ENCODE measurements around the gene PTPN23.

The PTPN23 gene

GRCh38 chr3:47380601-47381316 lies at the start of gene PTPN23:
Gene PTPN23 (plus strand): TSS chr3:47381021. CDS start chr3:47381097, 76 bp downstream.
- peak within 1 kb of the TSS; percentile 98 for H3K27ac Mint-ChIP-seq
- peak within 1 kb of the TSS; percentile 99 for H3K4me3 Mint-ChIP-seq
- H3K36me3 Mint-ChIP-seq: peaks cover 18% of the 10 kb centered on the region
- H3K4me1 Mint-ChIP-seq: peaks cover 44% of the 10 kb centered on the region
- CTCF ChIA-PET: interaction anchor here (1.1 kb wide), 1 partner anchor 41 kb away, joined by 3 read pairs; no protein-coding TSS in a partner anchor
- no peaks in the 10 kb centered on the region for H3K9me3 Mint-ChIP-seq
- DNase-seq: peak; percentile 99
- no peaks in the 10 kb centered on the region for H3K27me3 Mint-ChIP-seq

GRCh38 chr3:47333907-47334306 lies 46.9 kb upstream of the PTPN23 start:
- H3K9me3 Mint-ChIP-seq: no peaks in the 10 kb centered on the region
- no peak overlapping the region for H3K4me3 Mint-ChIP-seq
- no peaks in the 10 kb centered on the region for H3K27me3 Mint-ChIP-seq
- H3K27ac Mint-ChIP-seq: no peak overlapping the region
- no peak for DNase-seq
- no peaks in the 10 kb centered on the region for H3K4me1 Mint-ChIP-seq
- CTCF ChIA-PET: no interaction called here
- H3K36me3 Mint-ChIP-seq: peaks cover 37% of the 10 kb centered on the region

GRCh38 chr3:47337656-47338055 lies 43.2 kb upstream of the PTPN23 start:
- Mint-ChIP-seq H3K9me3 (no peaks in the 10 kb centered on the region), H3K27me3 (no peaks in the 10 kb centered on the region), H3K36me3 (peaks cover 33% of the 10 kb centered on the region), H3K4me1 (no peaks in the 10 kb centered on the region), H3K4me3 (no peak overlapping the region), H3K27ac (no peak overlapping the region)
- CTCF ChIA-PET: no interaction called here
- DNase-seq: no peak

- Mint-ChIP-seq H3K4me3 (no peak overlapping the region), H3K27ac (peak overlapping the region; percentile 24), H3K27me3 (no peaks in the 10 kb centered on the region), H3K9me3 (no peaks in the 10 kb centered on the region), H3K36me3 (peaks cover 30% of the 10 kb centered on the region), H3K4me1 (no peaks in the 10 kb centered on the region)
- no peak for DNase-seq
- CTCF ChIA-PET: interaction anchor here (0.6 kb wide), 1 partner anchor 9 kb away, joined by 3 read pairs; no protein-coding TSS in a partner anchor
Measured at GRCh38 chr3:47339951-47340350, 40.9 kb upstream of the PTPN23 start.

GRCh38 chr3:47340866-47341265 lies 40.0 kb upstream of the PTPN23 start:
- DNase-seq: no peak
- Mint-ChIP-seq H3K27ac (no peak overlapping the region), H3K36me3 (peaks cover 31% of the 10 kb centered on the region), H3K27me3 (no peaks in the 10 kb centered on the region), H3K9me3 (no peaks in the 10 kb centered on the region), H3K4me3 (no peak overlapping the region), H3K4me1 (no peaks in the 10 kb centered on the region)
- CTCF ChIA-PET: no interaction called here

GRCh38 chr3:47342151-47342550 lies 38.7 kb upstream of the PTPN23 start:
- Mint-ChIP-seq H3K36me3 (peaks cover 25% of the 10 kb centered on the region), H3K27me3 (no peaks in the 10 kb centered on the region), H3K4me3 (no peak overlapping the region), H3K9me3 (no peaks in the 10 kb centered on the region), H3K27ac (peak overlapping the region; percentile 66), H3K4me1 (no peaks in the 10 kb centered on the region)
- CTCF ChIA-PET: no interaction called here
- no peak for DNase-seq

- Mint-ChIP-seq H3K36me3 (peaks cover 18% of the 10 kb centered on the region), H3K4me1 (no peaks in the 10 kb centered on the region), H3K4me3 (no peak overlapping the region), H3K27ac (no peak overlapping the region), H3K9me3 (no peaks in the 10 kb centered on the region), H3K27me3 (no peaks in the 10 kb centered on the region)
- CTCF ChIA-PET: no interaction called here
- DNase-seq: no peak
Measured at GRCh38 chr3:47342812-47343211, 38.0 kb upstream of the PTPN23 start.

GRCh38 chr3:47343471-47343971 lies 37.3 kb upstream of the PTPN23 start:
- peak overlapping the region; percentile 29 for H3K27ac Mint-ChIP-seq
- no peak overlapping the region for H3K4me3 Mint-ChIP-seq
- no peaks in the 10 kb centered on the region for H3K4me1 Mint-ChIP-seq
- no peaks in the 10 kb centered on the region for H3K27me3 Mint-ChIP-seq
- H3K9me3 Mint-ChIP-seq: no peaks in the 10 kb centered on the region
- H3K36me3 Mint-ChIP-seq: peaks cover 13% of the 10 kb centered on the region
- CTCF ChIA-PET: interaction anchor here (0.9 kb wide), 1 partner anchor 78 kb away, joined by 3 read pairs; no protein-coding TSS in a partner anchor
- DNase-seq: no peak

- no peaks in the 10 kb centered on the region for H3K4me1 Mint-ChIP-seq
- H3K9me3 Mint-ChIP-seq: no peaks in the 10 kb centered on the region
- H3K27me3 Mint-ChIP-seq: no peaks in the 10 kb centered on the region
- no peak overlapping the region for H3K27ac Mint-ChIP-seq
- CTCF ChIA-PET: no interaction called here
- peaks cover 10% of the 10 kb centered on the region for H3K36me3 Mint-ChIP-seq
- DNase-seq: no peak
- no peak overlapping the region for H3K4me3 Mint-ChIP-seq
Measured at GRCh38 chr3:47344971-47345370, 35.9 kb upstream of the PTPN23 start.

GRCh38 chr3:47347217-47347801 lies 33.5 kb upstream of the PTPN23 start:
- H3K9me3 Mint-ChIP-seq: no peaks in the 10 kb centered on the region
- H3K4me1 Mint-ChIP-seq: no peaks in the 10 kb centered on the region
- no peak for DNase-seq
- no peak overlapping the region for H3K4me3 Mint-ChIP-seq
- no peak overlapping the region for H3K27ac Mint-ChIP-seq
- CTCF ChIA-PET: no interaction called here
- H3K27me3 Mint-ChIP-seq: no peaks in the 10 kb centered on the region
- peaks cover 6% of the 10 kb centered on the region for H3K36me3 Mint-ChIP-seq

GRCh38 chr3:47348411-47349154 lies 32.2 kb upstream of the PTPN23 start:
- no peak overlapping the region for H3K27ac Mint-ChIP-seq
- H3K4me3 Mint-ChIP-seq: no peak overlapping the region
- peaks cover 6% of the 10 kb centered on the region for H3K36me3 Mint-ChIP-seq
- H3K9me3 Mint-ChIP-seq: no peaks in the 10 kb centered on the region
- H3K27me3 Mint-ChIP-seq: no peaks in the 10 kb centered on the region
- CTCF ChIA-PET: no interaction called here
- DNase-seq: no peak
- H3K4me1 Mint-ChIP-seq: no peaks in the 10 kb centered on the region

- no peak for DNase-seq
- Mint-ChIP-seq H3K27ac (no peak overlapping the region), H3K27me3 (peaks cover 13% of the 10 kb centered on the region), H3K9me3 (peaks cover 21% of the 10 kb centered on the region), H3K4me3 (no peak overlapping the region), H3K36me3 (peaks cover 2% of the 10 kb centered on the region), H3K4me1 (no peaks in the 10 kb centered on the region)
- CTCF ChIA-PET: interaction anchor here (0.8 kb wide), 1 partner anchor 32 kb away, joined by 3 read pairs; no protein-coding TSS in a partner anchor
Measured at GRCh38 chr3:47355010-47355409, 25.8 kb upstream of the PTPN23 start.

- CTCF ChIA-PET: no interaction called here
- Mint-ChIP-seq H3K27ac (no peak overlapping the region), H3K4me3 (no peak overlapping the region), H3K27me3 (peaks cover 13% of the 10 kb centered on the region), H3K4me1 (peaks cover 2% of the 10 kb centered on the region), H3K36me3 (peaks cover 7% of the 10 kb centered on the region), H3K9me3 (peaks cover 26% of the 10 kb centered on the region)
- no peak for DNase-seq
Measured at GRCh38 chr3:47356201-47356600, 24.6 kb upstream of the PTPN23 start.

- Mint-ChIP-seq H3K9me3 (peaks cover 34% of the 10 kb centered on the region), H3K27me3 (peaks cover 13% of the 10 kb centered on the region), H3K4me3 (no peak overlapping the region), H3K27ac (no peak overlapping the region), H3K4me1 (peaks cover 14% of the 10 kb centered on the region), H3K36me3 (peaks cover 13% of the 10 kb centered on the region)
- DNase-seq: no peak
- CTCF ChIA-PET: no interaction called here
Measured at GRCh38 chr3:47359323-47359722, 21.5 kb upstream of the PTPN23 start.

All from activated naive CD4-positive, alpha-beta T cell treated with anti-CD3 and anti-CD28 coated beads, Interleukin-2, amount 10 ng/mL, durations not matched to agents 7 days and 5 days (primary cell).